ENCODE data around the gene NMT1. TPM values are rescaled to one million over a fixed set of nuclear protein-coding genes. Genes with fewer than 3 reads are reported as not detected.

Gene NMT1
- total and polyA plus RNA-seq, 4 donors, result 27.0 to 83.7 (median 42.6) TPM

GRCh38 chr17:45116434-45117016 is 55.4 kb downstream of the NMT1 start:
- Histone ChIP-seq H3K9me3 (ENCODE audit: control insufficient read depth in 4 of 4, low read length in 3 of 4) (no peaks in the 10 kb centered on the region), H3K27ac (ENCODE audit: low read depth in 1 of 2, low read length in 2 of 2) (no peak overlapping the region), H3K27me3 (ENCODE audit: control insufficient read depth in 4 of 4, insufficient read depth in 4 of 4, low read length in 3 of 4) (no peaks in the 10 kb centered on the region), H3K36me3 (ENCODE audit: control insufficient read depth in 4 of 4, insufficient read depth in 3 of 4, low read depth in 1 of 4, low read length in 3 of 4) (no peaks in the 10 kb centered on the region), H3K4me1 (ENCODE audit: control insufficient read depth in 4 of 4, insufficient read depth in 4 of 4, low read length in 3 of 4) (peaks cover 0 to 3% (median 0%) of the 10 kb centered on the region in 4 donors), H3K9ac (ENCODE audit: low read depth in 1 of 2, low read length in 2 of 2) (no peak overlapping the region), H3K4me3 (ENCODE audit: low read depth in 1 of 3, low read length in 3 of 3) (no peak overlapping the region)
- no peak for DNase-seq (ENCODE audit: low spot score)
- TF ChIP-seq JUND (IDR thresholded peaks at IDR 0.05), result no peak
- no peak for TF ChIP-seq HNF4G (IDR thresholded peaks at IDR 0.05)
- TF ChIP-seq REST (IDR thresholded peaks at IDR 0.05), result no peak
- no peak for TF ChIP-seq HNF4A (conservative IDR thresholded peaks at IDR 0.05)
- TF ChIP-seq RXRA (IDR thresholded peaks at IDR 0.05), result no peak
- TF ChIP-seq MAX (IDR thresholded peaks at IDR 0.05), result no peak
- TF ChIP-seq TAF1 (conservative IDR thresholded peaks at IDR 0.05), result no peak
- no peak for TF ChIP-seq NR2F2 (IDR thresholded peaks at IDR 0.05)
- no peak for TF ChIP-seq EGR1 (IDR thresholded peaks at IDR 0.05; ENCODE audit: low read depth in 2 of 2)
- TF ChIP-seq SP1 (IDR thresholded peaks at IDR 0.05), result no peak
- TF ChIP-seq GABPA (IDR thresholded peaks at IDR 0.05 in 1 of 2, conservative IDR thresholded peaks at IDR 0.05 in 1 of 2), result no peak
- TF ChIP-seq FOXA1 (IDR thresholded peaks at IDR 0.05), result no peak
- TF ChIP-seq FOXA2 (IDR thresholded peaks at IDR 0.05), result no peak
- no peak for TF ChIP-seq RAD21 (IDR thresholded peaks at IDR 0.05)
- no peak for TF ChIP-seq YY1 (IDR thresholded peaks at IDR 0.05)
- WGBS, result 94% methylated on average over 10 of the region's 10 CpGs

GRCh38 chr17:45117334-45117733 is 56.2 kb downstream of the NMT1 start:
- 94% methylated on average over 4 of the region's 4 CpGs for WGBS

More at GRCh38 chr17:45117334-45117733, 56.2 kb downstream of the NMT1 start:
- H3K9me3 ChIP-seq (ENCODE audit: control insufficient read depth in 4 of 4, low read length in 3 of 4), result no peaks in the 10 kb centered on the region
- no peak overlapping the region for H3K4me3 ChIP-seq (ENCODE audit: low read depth in 1 of 3, low read length in 3 of 3)
- no peak overlapping the region for H3K9ac ChIP-seq (ENCODE audit: low read depth in 1 of 2, low read length in 2 of 2)
- peaks cover 0 to 3% (median 0%) of the 10 kb centered on the region in 4 donors for H3K4me1 ChIP-seq (ENCODE audit: control insufficient read depth in 4 of 4, insufficient read depth in 4 of 4, low read length in 3 of 4)
- no peak for DNase-seq (ENCODE audit: low spot score)
- no peaks in the 10 kb centered on the region for H3K27me3 ChIP-seq (ENCODE audit: control insufficient read depth in 4 of 4, insufficient read depth in 4 of 4, low read length in 3 of 4)
- TF ChIP-seq RAD21 (IDR thresholded peaks at IDR 0.05) (no peak), TAF1 (conservative IDR thresholded peaks at IDR 0.05) (no peak), NR2F2 (IDR thresholded peaks at IDR 0.05) (no peak), CTCF (IDR thresholded peaks at IDR 0.05; ENCODE audit: low read depth, low read length, missing input control) (no peak), RXRA (IDR thresholded peaks at IDR 0.05) (no peak), SP1 (IDR thresholded peaks at IDR 0.05) (no peak), MAX (IDR thresholded peaks at IDR 0.05) (no peak), FOXA2 (IDR thresholded peaks at IDR 0.05) (no peak), YY1 (IDR thresholded peaks at IDR 0.05) (no peak), ATF3 (IDR thresholded peaks at IDR 0.05) (no peak), HNF4G (IDR thresholded peaks at IDR 0.05) (no peak), FOXA1 (IDR thresholded peaks at IDR 0.05) (no peak), JUND (IDR thresholded peaks at IDR 0.05) (no peak), HNF4A (conservative IDR thresholded peaks at IDR 0.05) (no peak), REST (IDR thresholded peaks at IDR 0.05) (no peak), EGR1 (IDR thresholded peaks at IDR 0.05; ENCODE audit: low read depth in 2 of 2) (no peak), ZBTB33 (IDR thresholded peaks at IDR 0.05) (no peak), GABPA (IDR thresholded peaks at IDR 0.05 in 1 of 2, conservative IDR thresholded peaks at IDR 0.05 in 1 of 2) (no peak)
- H3K27ac ChIP-seq (ENCODE audit: low read depth in 1 of 2, low read length in 2 of 2), result no peak overlapping the region
- no peaks in the 10 kb centered on the region for H3K36me3 ChIP-seq (ENCODE audit: control insufficient read depth in 4 of 4, insufficient read depth in 3 of 4, low read depth in 1 of 4, low read length in 3 of 4)
